ENCODE data around the gene FCHO1. TPM values are rescaled to one million over a fixed set of nuclear protein-coding genes. Genes with fewer than 3 reads are reported as not detected.

FCHO1 gene
- total RNA-seq, 2 experiments from 2014 or later, result 40.7 to 43.1 TPM

- POLR2A ChIA-PET, result interaction anchor here (0.6 to 1.3 kb wide), 2 partner anchors 35 to 51 kb away, joined by 3 to 7 read pairs; partner anchors contain the start of gene MAP1S
- DNase-seq (peak in 1 of 14 experiments; percentile 11), ATAC-seq (ENCODE audit: poor library complexity) (no peak)
- Histone ChIP-seq H3K4me3 (ENCODE audit: low read length) (no peak overlapping the region), H3K27me3 (ENCODE audit: control insufficient read depth in 1 of 2, insufficient read depth in 2 of 2, low read length in 2 of 2) (no peaks in the 10 kb centered on the region), H3K9me3 (ENCODE audit: control insufficient read depth in 1 of 2, insufficient read depth in 1 of 2, low read length in 2 of 2) (no peaks in the 10 kb centered on the region), H3K36me3 (ENCODE audit: insufficient read depth, low read length) (peaks cover 43% of the 10 kb centered on the region), H3K4me1 (ENCODE audit: insufficient read depth, low read length) (peaks cover 72% of the 10 kb centered on the region), H3K27ac (ENCODE audit: low read depth in 1 of 2, low read length in 2 of 2) (no peak overlapping the region)
- Mint-ChIP-seq H3K36me3 (ENCODE audit: low read depth) (peaks cover 57% of the 10 kb centered on the region), H3K4me1 (ENCODE audit: low read depth) (peaks cover 51% of the 10 kb centered on the region), H3K27ac (peak overlapping the region; percentile 77), H3K9me3 (no peaks in the 10 kb centered on the region), H3K4me3 (peak overlapping the region; percentile 42), H3K27me3 (no peaks in the 10 kb centered on the region)
- TF ChIP-seq CTCF (IDR thresholded peaks at IDR 0.05), result no peak
- intact Hi-C loops (cut with DNase I, micrococcal nuclease), result no loop called here
- CTCF ChIA-PET, result interaction anchor here (1.2 to 1.3 kb wide), 2 partner anchors 13 to 106 kb away, joined by 3 read pairs; partner anchors contain the start of gene RPL18A
Observed at GRCh38 chr19:17753976-17754375, 2.7 kb downstream of the FCHO1 start.

- CTCF ChIA-PET, result interaction anchor here (0.6 to 1.2 kb wide), 2 partner anchors 99 to 105 kb away, joined by 3 read pairs; partner anchors contain the start of gene RPL18A
- H3K4me3 Mint-ChIP-seq, result peak overlapping the region; percentile 65
- H3K27me3 Mint-ChIP-seq, result no peaks in the 10 kb centered on the region
- H3K27me3 ChIP-seq (ENCODE audit: control insufficient read depth in 1 of 2, insufficient read depth in 2 of 2, low read length in 2 of 2), result no peaks in the 10 kb centered on the region
- POLR2A ChIA-PET, result interaction anchor here (0.6 to 1.3 kb wide), 2 partner anchors 36 to 50 kb away, joined by 3 to 7 read pairs; partner anchors contain the start of gene MAP1S
- peaks cover 66% of the 10 kb centered on the region for H3K36me3 Mint-ChIP-seq (ENCODE audit: low read depth)
- H3K4me1 Mint-ChIP-seq (ENCODE audit: low read depth), result peaks cover 42% of the 10 kb centered on the region
- no peaks in the 10 kb centered on the region for H3K9me3 ChIP-seq (ENCODE audit: control insufficient read depth in 1 of 2, insufficient read depth in 1 of 2, low read length in 2 of 2)
- H3K4me1 ChIP-seq (ENCODE audit: insufficient read depth, low read length), result peaks cover 64% of the 10 kb centered on the region
- H3K9me3 Mint-ChIP-seq, result no peaks in the 10 kb centered on the region
- intact Hi-C loops (cut with DNase I, micrococcal nuclease), result no loop called here
- H3K27ac ChIP-seq (ENCODE audit: low read depth in 1 of 2, low read length in 2 of 2), result peak overlapping the region in 1 of 2 donors; percentile 27
- H3K27ac Mint-ChIP-seq, result peak overlapping the region; percentile 77
- no peak for TF ChIP-seq CTCF (IDR thresholded peaks at IDR 0.05)
- DNase-seq (peak in 1 of 14 experiments; percentile 40), ATAC-seq (ENCODE audit: poor library complexity) (no peak)
- H3K36me3 ChIP-seq (ENCODE audit: insufficient read depth, low read length), result peaks cover 43% of the 10 kb centered on the region
- H3K4me3 ChIP-seq (ENCODE audit: low read length), result no peak overlapping the region
Observed at GRCh38 chr19:17754634-17755442, 3.6 kb downstream of the FCHO1 start.

GRCh38 chr19:17755443-17755890 lies 4.2 kb downstream of the FCHO1 start:
- Mint-ChIP-seq H3K4me3 (no peak overlapping the region), H3K27ac (peak overlapping the region; percentile 77), H3K4me1 (ENCODE audit: low read depth) (peaks cover 38% of the 10 kb centered on the region), H3K9me3 (no peaks in the 10 kb centered on the region), H3K27me3 (no peaks in the 10 kb centered on the region), H3K36me3 (ENCODE audit: low read depth) (peaks cover 72% of the 10 kb centered on the region)
- ChIA-PET CTCF (no interaction called here), POLR2A (interaction anchor here (1.6 to 3.3 kb wide), 2 partner anchors 8 to 104 kb away, joined by 4 to 12 read pairs; partner anchors contain the start of gene RPL18A)
- no peaks in the 10 kb centered on the region for H3K27me3 ChIP-seq (ENCODE audit: control insufficient read depth in 1 of 2, insufficient read depth in 2 of 2, low read length in 2 of 2)
- H3K9me3 ChIP-seq (ENCODE audit: control insufficient read depth in 1 of 2, insufficient read depth in 1 of 2, low read length in 2 of 2), result no peaks in the 10 kb centered on the region
- DNase-seq, result no peak
- no peak for TF ChIP-seq CTCF (IDR thresholded peaks at IDR 0.05)
- H3K36me3 ChIP-seq (ENCODE audit: insufficient read depth, low read length), result peaks cover 43% of the 10 kb centered on the region
- no peak overlapping the region for H3K4me3 ChIP-seq (ENCODE audit: low read length)
- ATAC-seq (ENCODE audit: poor library complexity), result no peak
- H3K4me1 ChIP-seq (ENCODE audit: insufficient read depth, low read length), result peaks cover 57% of the 10 kb centered on the region
- intact Hi-C loops (cut with DNase I, micrococcal nuclease), result no loop called here
- H3K27ac ChIP-seq (ENCODE audit: low read depth in 1 of 2, low read length in 2 of 2), result peak overlapping the region in 1 of 2 donors; percentile 27

Data from CD4-positive, alpha-beta T cell (primary cell).